Eye (tissue), 1 donor: ENCODE data around the gene RPTOR.
A peak's percentile ranks its signal among the peaks of the same experiment; 100 is the strongest.
"Not testable (repeated sequence)": the region's sequence is repeated elsewhere in the genome, so short reads cannot be mapped to it uniquely, and the experiment has no call there.

ENCODE experiments used
- DNase-seq: peaks from one replicate; pipeline ENCODE4 v3.0.0-alpha.2; 2015

RPTOR gene

GRCh38 chr17:80726558-80727408 lies 182.1 kb downstream of the RPTOR start:
- DNase-seq, result no peak

DNA sequence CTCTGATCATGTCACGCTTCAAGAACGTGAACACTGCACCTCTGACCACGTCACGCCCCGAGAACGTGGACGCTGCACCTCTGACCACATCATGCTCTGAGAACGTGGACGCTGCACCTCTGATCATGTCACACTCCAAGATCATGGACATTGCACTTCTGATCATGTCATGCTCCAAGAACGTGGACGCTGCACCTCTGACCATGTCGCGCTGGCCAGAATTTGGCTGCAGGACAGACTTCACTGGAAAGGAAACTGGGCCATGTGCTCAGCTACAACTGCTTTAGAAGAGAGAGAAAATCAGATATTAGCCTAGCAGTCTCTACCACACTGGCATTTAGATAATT lies 182.7 kb downstream of the RPTOR start:
- no peak for DNase-seq

- DNase-seq, result no peak
These were observed 184.4 kb downstream of the RPTOR start for GRCh38 chr17:80729016-80729415.

- peak; percentile 63 for DNase-seq
These were observed 185.1 kb downstream of the RPTOR start for GRCh38 chr17:80729761-80730160.

DNA sequence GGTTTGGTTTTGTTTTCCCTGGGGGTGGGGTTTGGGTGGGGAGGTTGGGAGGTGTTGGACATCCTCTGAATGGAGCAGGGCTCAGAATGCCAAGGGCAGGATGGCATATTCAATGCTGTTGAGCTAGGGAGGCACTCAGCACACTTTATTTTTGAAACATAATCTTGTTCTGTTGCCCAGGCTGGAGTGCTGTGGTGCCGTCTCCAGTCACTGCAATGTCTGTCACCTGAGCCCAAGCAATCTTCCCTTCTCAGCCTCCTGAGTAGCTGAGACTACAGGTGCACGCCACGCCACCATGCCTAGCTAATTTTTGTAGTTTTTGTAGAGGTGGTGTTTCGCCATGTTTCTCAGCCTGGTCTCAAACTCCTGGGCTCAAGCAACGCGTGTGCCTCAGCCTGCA lies 186.1 kb downstream of the RPTOR start:
- no peak for DNase-seq

DNA sequence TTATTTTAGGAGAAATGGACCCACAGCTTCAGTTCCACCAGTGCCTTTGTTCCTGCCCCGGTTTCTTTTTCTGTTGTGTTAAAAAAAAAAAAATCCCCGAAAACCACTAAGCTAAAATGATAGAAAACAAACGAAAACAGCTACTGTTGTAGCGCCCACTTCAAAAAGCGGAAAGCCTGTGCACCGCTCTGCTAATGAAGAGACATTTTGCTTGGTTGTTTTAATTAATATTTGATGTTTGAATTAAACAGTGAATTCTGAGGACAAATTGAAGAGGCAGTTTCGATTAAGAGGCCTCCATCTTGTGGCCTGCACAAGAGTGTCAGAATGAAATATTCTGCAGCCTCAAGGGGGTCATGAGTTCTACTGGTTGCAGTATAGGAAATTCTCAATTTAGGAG lies 186.7 kb downstream of the RPTOR start:
- DNase-seq, result no peak

DNA sequence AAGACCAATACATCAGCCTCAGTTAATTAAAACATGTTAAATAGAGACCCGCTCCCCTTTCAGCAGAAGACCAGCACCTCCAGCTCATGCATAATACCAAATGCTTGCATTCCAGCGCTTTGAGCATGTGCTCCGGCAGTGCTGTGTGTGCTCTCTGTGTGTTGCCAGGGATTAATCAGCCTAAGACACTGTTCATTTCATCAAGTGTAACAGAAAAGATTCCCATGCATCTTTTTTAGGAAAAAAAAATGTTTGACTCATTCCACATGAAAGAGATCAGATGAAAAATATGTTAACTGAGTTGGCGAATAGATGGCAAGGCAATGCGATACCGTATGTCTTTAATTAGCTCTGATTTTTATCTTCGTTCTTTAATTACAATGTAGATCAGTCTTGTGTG lies 187.6 kb downstream of the RPTOR start:
- DNase-seq, result peak; percentile 65

DNA sequence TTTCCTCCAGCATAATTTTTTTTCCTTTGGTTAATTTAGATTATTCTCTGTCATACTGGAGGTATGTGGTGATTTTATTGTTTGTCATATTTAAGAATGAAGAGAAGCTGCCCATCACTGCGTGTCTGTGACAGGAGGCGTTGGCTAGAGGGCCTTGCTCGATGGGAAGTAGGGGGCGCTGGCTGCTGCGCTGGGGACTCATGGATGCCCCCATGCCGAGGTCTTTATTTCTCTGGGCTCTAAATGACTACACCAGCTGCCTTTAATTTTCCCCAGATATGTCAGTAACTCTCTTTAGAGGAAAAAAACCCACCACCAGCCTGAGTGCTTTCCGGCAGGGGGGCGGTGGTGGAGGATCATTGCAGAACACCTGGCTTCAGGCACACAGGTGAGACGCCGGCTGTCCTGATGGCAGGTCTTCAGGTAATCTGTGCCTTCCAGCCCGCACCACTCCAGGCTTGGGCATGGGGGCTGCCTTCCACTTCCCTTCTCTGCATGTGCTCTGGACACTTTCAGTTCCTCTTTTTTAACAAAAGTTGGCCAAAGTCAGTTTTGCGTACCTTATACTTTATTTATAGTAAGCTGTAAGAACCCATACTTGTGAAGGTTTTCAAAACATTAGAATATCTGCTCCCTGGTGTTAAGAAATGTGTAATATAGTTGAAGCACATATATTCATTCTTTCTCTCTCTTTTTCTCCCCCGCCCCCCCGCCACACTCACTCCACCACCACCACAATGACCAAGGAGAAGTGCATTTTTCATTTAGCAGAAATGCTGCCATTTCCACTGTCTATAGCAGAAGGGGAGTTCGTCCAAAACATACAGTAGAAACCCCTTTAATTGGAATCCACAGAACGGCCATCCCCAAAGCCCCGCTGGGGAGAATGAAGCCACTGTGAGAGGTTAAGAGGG lies 192.7 kb downstream of the RPTOR start:
- DNase-seq, result no peak

DNA sequence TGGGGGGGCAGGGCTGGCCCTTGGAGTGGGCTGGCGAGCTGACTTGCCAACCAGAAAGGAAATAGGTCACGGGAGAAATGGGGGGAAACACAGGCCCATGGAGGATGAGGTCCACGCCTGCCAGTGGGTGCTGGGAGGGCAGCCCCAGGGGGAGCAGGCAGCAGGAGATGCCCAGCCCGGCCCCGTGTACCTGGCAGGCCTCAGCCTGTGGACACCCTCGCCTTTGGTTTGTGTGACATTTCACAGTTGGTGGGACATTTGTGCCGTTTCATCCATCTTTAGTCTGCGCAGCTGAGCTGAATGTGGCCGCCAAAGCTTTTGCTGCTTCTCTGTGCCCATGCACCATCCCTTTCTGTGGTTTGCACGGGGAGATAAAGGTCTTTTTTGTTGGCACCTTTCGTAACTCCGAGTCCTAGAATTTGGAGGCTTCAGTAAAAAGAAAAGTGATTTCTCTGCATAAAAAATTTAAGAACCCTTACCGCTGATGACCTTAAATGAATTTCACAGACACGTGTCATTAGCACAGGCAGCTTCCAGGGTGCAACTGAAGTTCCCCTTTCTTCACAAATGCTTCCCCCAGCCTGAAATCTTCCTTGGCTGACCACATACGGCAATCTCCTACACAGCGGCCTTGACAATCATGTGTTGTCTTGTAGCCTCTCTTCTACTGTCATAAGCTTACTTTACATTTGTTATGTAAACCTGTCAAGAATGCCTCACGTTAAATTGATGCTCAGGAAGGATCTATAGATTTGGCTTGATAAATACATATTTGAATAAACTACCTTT lies 193.6 kb downstream of the RPTOR start:
- DNase-seq, result peak; percentile 37

DNA sequence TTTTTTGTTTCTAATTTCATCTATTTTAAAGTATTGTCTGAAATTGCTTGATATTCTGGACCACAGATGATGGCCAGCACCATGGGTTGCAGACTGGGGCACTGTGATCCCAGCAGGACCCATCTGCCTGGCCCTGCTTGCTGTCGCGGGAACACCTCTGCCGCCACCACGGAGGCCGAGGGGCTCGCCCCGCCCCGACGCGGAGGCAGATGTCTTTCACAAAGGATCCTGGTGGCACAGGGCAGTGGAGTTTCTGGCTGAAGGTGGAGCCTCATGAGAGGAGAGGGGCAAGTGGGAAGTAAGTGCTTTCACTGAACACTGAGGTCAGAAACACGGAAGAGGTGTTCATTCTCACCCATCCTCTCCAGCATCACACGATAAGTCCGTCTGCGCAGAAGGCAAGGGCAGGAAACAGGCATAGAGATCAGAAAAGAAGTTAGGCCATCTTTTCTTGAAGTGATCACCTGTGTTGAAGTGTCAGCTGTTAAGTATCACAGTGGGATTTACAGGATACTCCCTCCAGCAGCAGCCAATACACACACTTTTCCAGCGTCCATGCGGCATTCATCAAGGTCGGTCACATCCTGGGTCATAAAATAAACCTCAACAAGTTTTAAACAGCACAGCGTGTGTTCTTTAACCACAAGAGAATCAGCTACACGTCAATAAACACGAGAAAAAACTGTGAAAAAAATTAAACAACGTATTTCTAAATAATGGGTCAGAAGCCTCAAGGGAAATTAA lies 194.5 kb downstream of the RPTOR start:
- DNase-seq, result no peak

- no peak for DNase-seq
These were observed 195.5 kb downstream of the RPTOR start for GRCh38 chr17:80740141-80740540.

GRCh38 chr17:80742091-80742490 lies 197.5 kb downstream of the RPTOR start:
- DNase-seq, result no peak

DNA sequence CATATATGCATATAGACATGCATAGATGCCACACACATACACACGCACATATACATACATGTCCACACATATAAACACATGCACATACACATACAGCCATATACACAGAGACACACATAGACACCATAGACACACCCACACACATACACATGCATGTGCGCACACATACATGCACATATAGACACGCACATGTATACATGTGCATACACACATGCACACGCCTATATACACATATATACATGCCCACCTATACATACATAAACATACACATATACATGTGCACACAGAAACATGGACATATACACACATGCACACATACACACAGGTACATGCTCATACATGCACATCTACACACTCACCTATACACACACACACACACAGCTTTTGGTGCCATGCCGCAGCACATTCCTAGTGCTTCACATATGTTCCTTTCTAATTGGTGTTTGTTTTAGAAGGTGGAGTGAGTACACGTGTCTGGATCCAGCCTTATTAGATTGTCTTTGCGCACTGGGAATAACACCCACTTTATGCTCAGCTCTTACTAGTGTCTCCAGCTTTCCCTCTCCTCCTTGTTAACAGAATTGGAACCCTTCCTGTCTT lies 198.0 kb downstream of the RPTOR start:
- no peak for DNase-seq

DNA sequence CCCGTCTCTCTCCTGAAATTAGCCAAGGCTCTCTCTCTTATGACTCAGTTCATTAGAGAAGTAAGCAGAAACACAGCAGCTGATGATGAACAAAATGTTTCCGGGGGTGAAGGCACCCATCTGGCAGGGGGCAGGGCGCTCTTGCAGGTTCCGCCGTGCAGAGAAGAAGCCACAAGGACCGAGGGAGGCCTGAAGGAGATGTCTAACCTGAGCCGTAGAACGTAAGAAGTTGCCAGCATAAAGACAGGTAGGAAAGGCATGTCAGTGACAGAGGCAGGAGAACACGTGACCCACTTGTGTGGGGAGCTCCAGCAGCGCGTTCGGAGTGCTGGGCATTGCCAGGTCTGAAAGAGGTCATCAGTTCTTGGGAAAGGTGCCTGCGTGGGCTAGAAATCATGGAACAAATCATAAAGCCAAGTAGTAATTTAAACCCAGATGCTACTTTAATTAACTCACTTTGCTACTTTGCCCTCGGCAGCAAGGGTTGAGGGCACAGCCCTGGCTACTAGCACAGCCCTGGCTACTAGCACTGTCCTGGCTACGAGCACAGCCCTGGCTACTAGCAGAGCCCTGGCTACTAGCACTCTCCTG lies 198.6 kb downstream of the RPTOR start:
- DNase-seq, result peak; percentile 32

DNA sequence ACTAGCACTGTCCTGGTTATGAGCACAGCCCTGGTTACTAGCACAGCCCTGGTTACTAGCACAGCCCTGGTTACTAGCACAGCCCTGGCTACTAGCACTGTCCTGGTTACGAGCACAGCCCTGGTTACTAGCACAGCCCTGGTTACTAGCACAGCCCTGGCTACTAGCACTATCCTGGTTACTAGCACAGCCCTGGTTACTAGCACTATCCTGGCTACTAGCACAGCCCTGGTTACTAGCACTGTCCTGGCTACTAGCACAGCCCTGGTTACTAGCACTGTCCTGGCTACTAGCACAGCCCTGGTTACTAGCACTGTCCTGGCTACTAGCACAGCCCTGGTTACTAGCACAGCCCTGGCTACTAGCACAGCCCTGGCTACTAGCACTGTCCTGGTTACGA lies 199.3 kb downstream of the RPTOR start:
- DNase-seq, result not testable (repeated sequence)

GRCh38 chr17:80744725-80745124 lies 200.1 kb downstream of the RPTOR start:
- not testable (repeated sequence) for DNase-seq

DNA sequence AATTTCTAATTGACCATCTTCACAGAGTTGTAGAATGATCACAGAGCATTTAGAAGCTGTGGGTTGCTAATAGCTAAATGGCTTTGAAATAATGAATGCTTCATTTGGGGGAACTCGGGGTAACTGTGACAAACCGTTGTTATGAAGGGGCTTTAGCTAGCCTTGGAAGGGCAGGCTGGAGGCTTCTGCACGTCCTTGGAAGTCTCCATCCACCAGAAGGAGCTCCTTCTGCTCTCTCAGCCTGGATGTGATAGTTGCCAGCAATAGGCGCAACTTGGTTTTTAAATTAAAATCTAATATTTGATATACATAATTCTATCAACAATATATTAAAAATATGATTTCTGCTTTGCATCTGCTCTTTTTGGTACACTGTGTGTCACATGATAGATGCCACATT lies 200.5 kb downstream of the RPTOR start:
- DNase-seq, result no peak

GRCh38 chr17:80746262-80746935 lies 201.8 kb downstream of the RPTOR start:
- DNase-seq, result no peak

GRCh38 chr17:80747469-80747868 lies 202.8 kb downstream of the RPTOR start:
- no peak for DNase-seq

- DNase-seq, result no peak
These were observed 205.0 kb downstream of the RPTOR start for GRCh38 chr17:80749611-80750010.

GRCh38 chr17:80750263-80750662 lies 205.6 kb downstream of the RPTOR start:
- no peak for DNase-seq
